Activated naive CD4-positive, alpha-beta T cell treated with anti-CD3 and anti-CD28 coated beads, Interleukin-2, amount 50 U/mL, for 16 hours (primary cell): ENCODE measurements around the gene PDXK.
"Not testable (repeated sequence)": the region's sequence is repeated elsewhere in the genome, so short reads cannot be mapped to it uniquely, and the experiment has no call there.

Experiments
- DNase-seq: peaks from one replicate; pipeline ENCODE4 v3.0.0-alpha.2; 2020

The PDXK gene

DNA sequence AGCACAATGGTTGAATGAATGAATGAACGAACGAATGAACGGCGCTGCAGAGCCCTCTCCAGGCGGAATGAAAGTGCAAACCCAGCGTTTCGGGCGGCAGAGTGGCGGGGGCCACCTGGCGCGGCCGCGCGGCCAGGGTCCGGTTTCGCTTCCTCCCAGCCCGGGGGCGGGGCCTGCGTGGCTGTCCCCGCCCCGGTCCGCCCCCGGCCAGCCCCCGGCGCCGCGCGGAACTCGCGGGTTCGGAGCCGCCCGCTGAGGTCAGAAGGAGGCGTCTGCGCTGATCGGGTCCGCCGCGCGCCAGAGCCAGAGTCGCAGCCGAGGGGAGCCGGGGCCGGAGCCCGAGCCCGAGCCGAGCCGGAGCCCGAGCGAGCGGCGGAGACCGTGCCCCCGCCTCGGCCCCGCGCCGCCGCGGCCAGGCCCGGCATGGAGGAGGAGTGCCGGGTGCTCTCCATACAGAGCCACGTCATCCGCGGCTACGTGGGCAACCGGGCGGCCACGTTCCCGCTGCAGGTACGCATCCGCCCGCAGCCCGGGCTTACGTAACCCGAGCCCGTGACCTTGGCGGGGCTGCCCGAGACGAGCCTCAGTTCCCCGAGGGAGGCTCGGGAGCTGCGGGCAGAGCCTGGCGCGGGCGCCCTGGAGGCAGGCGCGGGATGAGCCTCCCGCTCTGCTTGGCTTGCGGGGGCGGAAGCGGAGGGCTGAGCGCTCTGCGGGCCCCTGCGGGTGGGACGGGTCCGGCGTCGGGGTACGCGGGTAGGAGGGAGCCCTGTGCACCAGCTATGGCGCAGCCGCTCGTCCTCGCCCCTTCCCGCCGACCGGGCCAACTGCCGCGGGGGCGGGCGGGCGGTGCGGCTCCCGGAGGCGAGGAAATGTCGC, at the start of gene PDXK:
TSS of gene PDXK (plus strand) at position 258 of the 876 bp plus-strand sequence. CDS start at position 424, 166 bp downstream.
- peak; percentile 79 for DNase-seq

- no peak for DNase-seq
Measured at GRCh38 chr21:43669828-43670605, 48.9 kb upstream of the PDXK start.

- DNase-seq, result no peak
Measured at GRCh38 chr21:43675871-43676270, 43.1 kb upstream of the PDXK start.

GRCh38 chr21:43676391-43676790, 42.5 kb upstream of the PDXK start:
- DNase-seq, result no peak

DNA sequence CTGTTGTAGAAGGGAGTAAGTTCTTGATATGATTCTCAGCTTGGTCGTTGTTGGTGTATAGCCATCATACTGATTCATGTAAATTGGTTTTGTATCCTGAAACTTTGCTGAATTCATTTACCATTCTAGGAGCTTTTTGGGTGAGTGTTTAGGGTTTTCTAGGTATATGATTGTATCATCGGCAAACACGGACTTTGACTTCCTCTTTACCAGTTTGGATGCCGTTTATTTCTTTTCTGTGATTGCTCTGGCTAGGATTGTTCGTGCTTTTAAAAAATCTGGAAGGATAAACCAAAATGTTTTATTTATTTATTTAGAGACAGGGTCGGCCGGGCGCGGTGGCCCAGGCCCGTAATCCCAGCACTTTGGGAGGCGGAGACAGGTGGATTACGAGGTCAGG, 39.0 kb upstream of the PDXK start:
- DNase-seq, result no peak

DNA sequence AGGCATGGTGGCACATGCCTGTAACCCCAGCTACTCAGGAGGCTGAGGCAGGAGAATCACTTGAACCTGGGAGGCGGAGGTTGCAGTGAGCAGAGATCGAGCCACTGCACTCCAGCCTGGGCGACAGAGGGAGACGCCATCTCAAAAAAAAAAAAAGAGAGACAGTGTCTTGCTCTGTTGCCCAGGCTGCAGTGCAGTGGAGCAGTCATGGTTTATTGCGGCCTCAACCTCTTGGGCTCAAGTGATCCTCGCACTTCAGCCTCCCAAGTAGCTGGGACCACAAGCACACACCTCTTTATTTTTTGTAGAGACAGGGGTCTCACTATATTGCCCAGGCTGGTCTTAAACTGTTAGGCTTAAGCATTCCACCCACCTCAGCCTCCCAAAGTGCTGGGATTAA, 38.5 kb upstream of the PDXK start:
- DNase-seq, result not testable (repeated sequence)

DNA sequence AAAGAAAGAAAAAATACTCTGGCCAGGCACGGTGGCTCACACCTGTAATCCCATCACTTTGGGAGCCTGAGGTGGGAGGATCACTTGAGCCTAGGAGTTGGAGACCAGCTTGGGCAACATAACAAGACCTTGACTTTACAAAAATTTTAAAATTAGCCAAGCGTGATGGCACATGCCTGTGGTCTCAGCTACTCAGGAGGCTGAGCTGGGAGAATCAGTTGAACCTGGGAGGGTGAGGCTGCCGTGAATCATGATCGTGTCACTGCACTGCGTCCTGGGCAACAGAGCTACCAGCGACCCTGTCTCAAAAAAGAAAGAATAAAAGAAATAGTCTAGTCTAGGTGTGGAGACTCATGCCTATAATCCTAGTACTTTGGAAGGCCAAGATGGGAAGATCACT, 37.3 kb upstream of the PDXK start:
- DNase-seq, result no peak

- DNase-seq, result no peak
Measured at GRCh38 chr21:43684424-43684823, 34.5 kb upstream of the PDXK start.

GRCh38 chr21:43686811-43687565, 31.9 kb upstream of the PDXK start:
- no peak for DNase-seq

DNA sequence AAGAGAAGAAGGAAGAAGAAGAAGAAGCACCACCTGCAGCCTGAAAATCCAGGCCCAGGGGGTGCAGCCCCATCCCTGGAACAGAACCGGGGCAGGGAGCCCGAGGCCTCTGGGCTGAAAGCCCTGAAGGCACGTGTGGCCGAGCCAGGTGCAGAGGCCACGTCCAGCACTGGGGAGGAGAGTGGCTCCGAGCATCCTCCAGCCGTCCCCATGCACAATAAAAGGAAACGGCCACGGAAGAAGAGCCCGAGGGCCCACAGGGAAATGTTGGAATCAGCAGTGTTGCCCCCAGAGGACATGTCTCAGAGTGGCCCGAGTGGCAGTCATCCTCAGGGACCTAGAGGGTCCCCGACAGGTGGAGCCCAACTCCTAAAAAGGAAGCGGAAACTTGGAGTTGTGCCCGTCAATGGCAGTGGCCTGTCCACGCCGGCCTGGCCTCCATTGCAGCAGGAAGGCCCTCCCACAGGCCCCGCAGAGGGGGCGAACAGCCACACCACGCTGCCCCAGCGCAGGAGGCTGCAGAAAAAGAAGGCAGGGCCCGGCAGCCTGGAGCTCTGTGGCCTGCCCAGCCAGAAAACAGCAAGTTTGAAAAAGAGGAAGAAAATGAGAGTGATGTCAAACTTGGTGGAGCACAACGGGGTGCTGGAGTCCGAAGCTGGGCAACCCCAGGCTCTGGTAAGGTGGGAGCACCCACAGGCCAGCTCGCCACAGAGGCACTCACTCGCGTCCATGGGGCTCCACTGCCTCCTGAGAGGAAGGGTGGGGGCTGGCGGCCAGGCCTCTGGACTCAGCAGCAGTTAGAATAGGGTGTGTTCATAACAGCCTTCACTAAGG, 31.1 kb upstream of the PDXK start:
- no peak for DNase-seq

DNA sequence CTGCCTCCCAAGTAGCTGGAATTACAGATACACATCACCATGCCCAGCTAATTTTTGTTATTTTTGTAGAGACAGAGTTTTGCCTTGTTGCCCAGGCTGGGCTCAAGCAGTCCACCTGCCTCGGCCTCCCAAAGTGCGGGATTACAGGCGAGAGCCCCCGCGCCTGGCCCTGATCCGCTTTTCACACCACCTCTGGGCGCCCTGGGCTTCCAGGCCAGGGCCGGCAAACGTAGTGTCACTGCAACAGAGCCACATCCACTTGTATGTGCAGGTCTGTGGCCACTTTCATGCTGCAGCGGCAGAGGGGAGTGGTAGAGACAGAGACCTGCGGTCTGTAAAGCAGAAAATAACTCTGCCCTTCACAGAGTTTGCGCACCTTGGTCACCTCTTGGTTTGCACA, 30.0 kb upstream of the PDXK start:
- no peak for DNase-seq

DNA sequence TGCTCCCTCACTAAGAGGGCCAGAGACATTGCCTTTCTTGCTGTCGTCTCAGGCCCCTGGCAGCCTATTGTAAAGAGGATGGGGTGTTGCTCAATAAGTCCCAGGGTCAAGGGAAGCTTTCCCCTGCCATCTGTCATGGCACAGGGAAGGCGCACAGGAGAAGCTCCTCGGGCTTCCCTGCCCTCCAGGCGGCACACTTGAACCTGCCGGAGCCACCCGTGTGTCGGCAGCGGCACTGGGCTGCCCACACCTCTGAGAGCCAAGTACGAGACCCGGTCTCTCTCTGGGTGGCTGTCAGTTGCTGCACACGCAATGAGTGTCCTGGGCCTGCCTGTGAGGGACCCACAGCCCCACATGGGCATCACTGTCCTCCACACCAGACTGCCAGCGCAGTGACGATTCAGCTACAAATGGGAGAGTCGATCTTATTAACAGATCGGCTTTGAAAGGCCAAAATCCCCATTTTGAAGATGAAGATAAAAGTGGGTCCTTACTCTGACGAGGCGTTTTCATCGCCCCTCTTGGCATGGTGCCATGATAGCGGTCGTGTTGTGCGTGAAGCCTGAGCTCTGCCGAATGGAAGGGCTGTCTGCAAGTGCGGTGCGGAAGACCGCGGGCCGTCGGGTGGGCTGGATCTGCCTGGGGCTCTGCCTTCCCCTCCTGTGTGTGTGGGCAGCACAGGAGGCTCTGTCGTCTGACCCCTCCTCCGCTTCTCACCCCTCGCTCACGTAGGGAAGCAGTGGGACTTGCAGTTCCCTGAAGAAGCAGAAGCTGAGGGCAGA, 29.2 kb upstream of the PDXK start:
- DNase-seq, result no peak

DNA sequence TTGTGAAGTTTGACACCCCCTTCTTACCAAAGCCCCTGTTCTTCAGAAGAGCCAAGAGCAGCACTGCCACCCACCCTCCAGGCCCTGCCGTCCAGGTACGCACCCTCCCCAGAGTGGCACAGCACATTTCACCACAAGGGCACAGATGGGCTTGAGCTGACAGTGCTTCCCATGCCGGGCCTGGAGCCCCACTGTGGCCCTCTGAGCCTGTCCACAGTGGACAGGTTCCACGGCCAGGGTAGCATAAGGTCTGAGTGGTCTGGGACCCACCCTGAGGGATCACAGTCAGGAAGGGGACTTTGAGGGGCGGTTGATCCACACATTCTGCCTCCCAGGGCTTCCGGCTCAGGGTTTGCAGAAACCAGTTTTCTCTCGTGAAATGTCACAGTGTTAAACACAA, 28.6 kb upstream of the PDXK start:
- no peak for DNase-seq

- DNase-seq, result no peak
Measured at GRCh38 chr21:43691086-43691795, 27.7 kb upstream of the PDXK start.

GRCh38 chr21:43691801-43692200, 27.1 kb upstream of the PDXK start:
- DNase-seq, result no peak

DNA sequence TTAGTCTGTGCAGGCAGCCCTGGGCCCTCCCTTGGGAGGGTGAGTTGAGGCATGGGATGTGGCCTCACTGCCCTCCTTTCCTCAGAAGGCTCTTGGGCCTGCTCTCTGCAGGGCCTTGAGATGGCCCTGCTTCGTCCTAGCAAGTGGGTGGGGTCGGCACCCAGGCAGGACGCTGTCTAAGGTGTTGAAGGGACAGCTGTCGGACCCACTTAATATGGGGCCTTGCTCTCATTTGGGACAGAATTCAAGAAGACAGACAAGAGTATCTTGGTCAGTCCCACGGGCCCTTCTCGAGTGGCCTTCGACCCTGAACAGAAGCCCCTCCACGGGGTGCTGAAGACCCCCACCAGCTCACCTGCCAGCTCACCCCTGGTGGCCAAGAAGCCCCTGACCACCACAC, 26.0 kb upstream of the PDXK start:
- no peak for DNase-seq

DNA sequence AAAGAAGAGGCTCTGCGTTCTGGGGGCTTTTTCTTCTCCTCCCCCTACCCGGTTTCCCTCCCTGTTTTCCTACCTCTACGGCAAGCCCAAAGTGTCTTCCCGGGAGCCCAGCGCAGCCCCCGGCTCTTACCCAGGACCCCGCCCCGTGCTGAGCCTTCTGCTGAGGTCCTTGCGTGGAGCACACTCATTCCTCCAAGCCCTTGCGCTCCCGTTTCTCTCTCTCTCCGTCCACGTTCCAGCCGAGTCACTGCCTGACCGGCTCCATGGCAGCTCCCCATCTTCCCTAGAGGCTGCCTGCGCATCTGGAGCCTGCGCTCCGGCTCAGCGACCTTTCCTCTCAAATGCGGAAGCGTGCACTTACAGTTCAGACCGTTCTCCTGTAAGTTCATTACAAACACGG, 24.9 kb upstream of the PDXK start:
- no peak for DNase-seq

GRCh38 chr21:43694437-43695079, 24.4 kb upstream of the PDXK start:
- DNase-seq, result no peak

DNA sequence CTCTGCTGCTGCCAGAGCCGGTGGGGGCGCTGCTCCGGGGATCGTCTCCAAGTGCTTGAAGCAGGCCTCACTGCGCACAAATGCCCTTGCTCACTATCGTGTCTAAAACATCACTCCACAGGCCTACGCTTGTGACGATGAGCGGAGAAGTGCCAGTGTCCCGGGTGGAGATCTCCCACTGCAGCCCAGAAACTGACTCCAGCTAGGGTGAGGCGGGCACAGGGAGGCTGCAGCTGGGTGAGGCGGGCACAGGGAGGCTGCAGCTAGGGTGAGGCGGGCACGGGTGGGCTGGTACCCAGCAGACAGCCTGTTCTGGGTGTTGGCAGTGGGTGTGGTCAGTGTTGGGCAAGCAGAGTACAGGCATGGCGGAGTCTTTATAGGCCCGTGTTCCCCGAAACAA, 22.7 kb upstream of the PDXK start:
- no peak for DNase-seq
